Omental fat pad (tissue), 4 donors: ENCODE data around the gene ENGASE. TPM values are rescaled to one million over a fixed set of nuclear protein-coding genes. Genes with fewer than 3 reads are reported as not detected.
A peak's percentile ranks its signal among the peaks of the same experiment; 100 is the strongest.

Source experiments
- ATAC-seq: fragments of 150-250 bp; one replicate; pipeline ENCODE4 v1.9.1; 2016; ENCODE audit warnings: mild to moderate bottlenecking, moderate library complexity; ENCODE audit not compliant: low FRiP score
- DNase-seq: peaks from one replicate; pipeline ENCODE4 v3.0.0-alpha.2; 2019; ENCODE audit warnings: low spot score
- CTCF ChIP-seq, 3 donors: fragments of 450-650 bp; IDR thresholded peaks; one replicate each; pipeline ENCODE4 v1.5.1; 2016 to 2017; ENCODE audit warnings: antibody characterized with exemption in 3 of 3, mild to moderate bottlenecking in 3 of 3, moderate library complexity in 2 of 3
- total RNA-seq, 4 donors: library from RNA; depleted of rRNA; stranded (reverse); fragments of >200 nt; gene quantifications; one replicate each; pipeline ENCODE4 v1.1.0, GENCODE V29; 2016

ENGASE gene
- total RNA-seq, 4 donors from 2014 or later = 12.2 to 52.3 (median 22.2) TPM

GRCh38 chr17:79080761-79081290 lies 6.2 kb downstream of the ENGASE start:
- ATAC-seq = no peak

GRCh38 chr17:79081571-79082276 lies 7.1 kb downstream of the ENGASE start:
- DNase-seq (no peak), ATAC-seq (no peak)
- TF ChIP-seq CTCF (IDR thresholded peaks at IDR 0.05) = no peak

More at GRCh38 chr17:79080761-79081290, 6.2 kb downstream of the ENGASE start:
- no peak for TF ChIP-seq CTCF (IDR thresholded peaks at IDR 0.05)
- no peak for DNase-seq

GRCh38 chr17:79082311-79083190 lies 7.9 kb downstream of the ENGASE start:
- DNase-seq (no peak), ATAC-seq (no peak)
- TF ChIP-seq CTCF (IDR thresholded peaks at IDR 0.05) = peak in 1 of 3 donors; percentile 18

- TF ChIP-seq CTCF (IDR thresholded peaks at IDR 0.05) = no peak
- DNase-seq (no peak), ATAC-seq (no peak)
Observed at GRCh38 chr17:79083191-79083971, 8.8 kb downstream of the ENGASE start.

- no peak for ATAC-seq
- TF ChIP-seq CTCF (IDR thresholded peaks at IDR 0.05) = no peak
- no peak for DNase-seq
Observed at GRCh38 chr17:79084291-79085153, 9.9 kb downstream of the ENGASE start.
